Inferior parietal cortex (tissue), 1 donor: ENCODE data around the gene CHST15.
"Not testable (repeated sequence)": the region's sequence is repeated elsewhere in the genome, so short reads cannot be mapped to it uniquely, and the experiment has no call there.

Experiments
- DNase-seq: peaks from one replicate; pipeline ENCODE4 v3.0.0-alpha.2; 2016; ENCODE audit errors: extremely low spot score

Gene CHST15

DNA sequence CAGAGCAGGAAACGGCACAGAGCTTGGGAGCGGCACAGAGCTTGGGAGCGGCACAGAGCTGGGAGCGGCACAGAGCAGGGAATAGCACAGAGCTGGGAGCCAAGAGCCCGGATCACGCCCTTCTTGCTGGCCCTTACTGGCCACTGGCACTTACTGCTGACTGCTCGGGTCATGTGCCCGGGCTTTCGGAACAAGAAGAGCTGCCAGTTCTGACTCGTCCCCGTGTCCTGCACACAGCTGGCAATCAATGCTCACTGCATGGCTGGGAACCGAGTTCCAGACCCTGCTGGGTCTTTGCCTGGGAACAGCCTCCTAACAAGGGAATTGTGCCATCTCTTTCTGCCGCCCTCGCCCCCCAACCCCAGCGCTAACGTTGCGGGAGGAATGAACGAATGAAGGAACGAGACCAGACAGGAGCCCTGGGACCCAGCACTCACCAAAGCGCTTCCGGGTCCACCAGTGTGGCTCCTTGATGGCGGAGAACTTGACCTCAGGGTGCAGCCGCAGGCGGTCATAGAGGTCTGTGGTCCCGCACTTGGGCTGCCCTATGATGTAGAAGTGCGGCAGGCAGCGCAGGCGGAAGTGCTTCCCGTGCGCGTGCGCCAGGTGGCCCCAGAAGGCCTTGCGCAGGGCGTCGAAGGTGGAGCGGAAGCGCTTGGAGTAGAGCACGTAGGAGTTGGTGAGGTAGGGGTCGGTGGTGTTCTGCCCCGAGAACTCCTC lies 49.1 kb downstream of the CHST15 start:
- DNase-seq: no peak

DNA sequence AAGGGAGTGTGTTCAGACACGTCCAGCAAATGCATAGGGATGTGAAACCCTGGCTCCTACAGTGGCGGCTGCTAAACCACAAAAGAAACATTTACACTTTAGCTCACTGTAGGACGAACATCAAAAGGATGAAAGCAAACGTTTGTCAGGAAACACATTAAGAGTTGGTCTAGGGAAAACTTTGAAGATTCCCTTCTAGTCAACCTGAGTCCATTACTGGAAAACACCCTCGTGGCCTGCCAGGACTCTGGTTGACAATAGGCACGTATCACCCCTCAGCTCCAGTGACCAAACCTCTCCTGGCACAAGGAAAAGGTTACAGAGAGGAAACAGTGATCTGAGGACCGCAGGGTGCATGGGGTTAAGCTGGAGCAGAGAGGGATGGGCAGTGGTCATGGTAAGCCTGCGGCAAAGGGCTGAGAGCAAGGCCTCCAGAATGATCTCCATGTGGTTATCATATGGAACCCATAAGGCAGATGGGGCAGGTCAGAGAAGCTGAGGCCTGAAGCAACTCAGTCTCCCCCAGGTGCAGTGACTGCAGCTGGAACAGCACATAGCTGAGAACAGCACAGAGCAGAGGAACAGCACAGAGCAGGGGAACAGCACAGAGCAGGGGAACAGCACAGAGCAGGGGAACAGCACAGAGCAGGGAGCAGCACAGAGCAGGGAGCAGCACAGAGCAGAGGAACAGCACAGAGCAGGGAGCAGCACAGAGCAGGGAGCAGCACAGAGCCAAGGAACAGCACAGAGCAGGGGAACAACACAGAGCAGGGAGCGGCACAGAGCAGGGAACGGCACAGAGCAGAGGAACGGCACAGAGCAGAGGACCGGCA lies 49.9 kb downstream of the CHST15 start:
- no peak for DNase-seq

DNA sequence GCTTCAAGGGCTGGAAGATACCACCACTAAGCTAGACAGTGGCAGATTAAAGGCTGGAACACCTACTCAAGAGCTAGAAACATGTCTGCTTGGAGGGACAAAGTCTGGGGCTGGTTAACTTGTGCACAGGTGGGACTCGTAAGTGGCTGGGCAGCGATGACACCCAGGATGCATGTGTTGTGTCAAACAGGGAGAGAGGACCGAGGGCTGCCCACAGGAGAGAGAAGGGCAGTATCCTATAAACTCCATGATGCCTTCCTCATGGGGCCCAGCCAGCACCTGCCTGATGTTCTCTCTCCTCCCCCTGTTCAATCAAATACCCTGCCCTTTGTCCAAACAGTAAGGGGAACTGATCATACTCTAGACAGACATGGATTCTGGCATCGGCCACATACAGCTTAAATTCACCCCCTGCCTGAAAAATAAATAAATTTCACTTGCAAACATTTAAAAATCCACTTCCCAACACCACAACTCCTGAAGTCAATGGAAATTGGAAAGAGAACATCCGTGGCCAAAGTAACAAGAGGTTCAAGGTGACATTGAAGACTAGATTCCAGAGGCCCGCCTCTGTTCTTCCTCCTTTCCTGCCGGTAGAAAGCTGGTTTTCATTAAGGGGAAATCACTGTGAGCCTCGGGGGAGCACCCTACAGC lies 50.6 kb downstream of the CHST15 start:
- DNase-seq: no peak

DNA sequence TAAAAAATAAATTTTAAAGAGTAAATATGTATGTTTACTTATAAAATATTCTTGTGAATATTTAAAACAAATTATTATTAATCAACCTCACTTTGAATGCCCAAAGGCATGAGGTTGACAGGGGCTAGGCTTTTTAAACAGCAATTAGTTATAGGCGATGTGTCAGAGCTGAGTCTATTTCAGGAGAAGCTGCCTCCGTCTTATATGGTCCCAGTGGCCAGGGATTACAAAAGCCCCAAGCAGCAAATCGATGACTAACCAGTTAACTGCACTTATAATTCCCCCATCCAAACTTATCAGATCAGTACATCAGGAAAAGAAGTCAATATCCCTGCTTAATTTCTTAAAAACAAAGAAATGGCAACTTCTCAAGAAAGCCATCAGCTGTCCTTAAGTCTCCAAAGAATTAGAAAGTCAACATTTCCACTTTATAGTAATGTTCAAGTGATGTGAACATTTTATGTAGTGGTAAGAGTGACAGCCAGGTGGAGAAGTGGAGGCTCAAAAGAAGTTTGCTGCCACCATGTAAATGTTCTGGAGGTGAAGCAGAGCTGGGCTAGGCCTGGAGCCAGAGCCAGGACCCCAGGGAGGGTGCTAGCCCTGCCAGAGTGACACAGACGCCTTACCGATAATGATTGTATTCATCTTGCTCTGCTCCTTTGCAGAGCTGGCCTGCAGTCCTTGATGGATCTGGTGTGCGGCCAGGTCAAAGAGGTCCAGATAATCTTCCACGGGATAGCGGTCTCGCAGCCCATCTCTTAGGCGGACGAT lies 51.5 kb downstream of the CHST15 start:
- DNase-seq: no peak

DNA sequence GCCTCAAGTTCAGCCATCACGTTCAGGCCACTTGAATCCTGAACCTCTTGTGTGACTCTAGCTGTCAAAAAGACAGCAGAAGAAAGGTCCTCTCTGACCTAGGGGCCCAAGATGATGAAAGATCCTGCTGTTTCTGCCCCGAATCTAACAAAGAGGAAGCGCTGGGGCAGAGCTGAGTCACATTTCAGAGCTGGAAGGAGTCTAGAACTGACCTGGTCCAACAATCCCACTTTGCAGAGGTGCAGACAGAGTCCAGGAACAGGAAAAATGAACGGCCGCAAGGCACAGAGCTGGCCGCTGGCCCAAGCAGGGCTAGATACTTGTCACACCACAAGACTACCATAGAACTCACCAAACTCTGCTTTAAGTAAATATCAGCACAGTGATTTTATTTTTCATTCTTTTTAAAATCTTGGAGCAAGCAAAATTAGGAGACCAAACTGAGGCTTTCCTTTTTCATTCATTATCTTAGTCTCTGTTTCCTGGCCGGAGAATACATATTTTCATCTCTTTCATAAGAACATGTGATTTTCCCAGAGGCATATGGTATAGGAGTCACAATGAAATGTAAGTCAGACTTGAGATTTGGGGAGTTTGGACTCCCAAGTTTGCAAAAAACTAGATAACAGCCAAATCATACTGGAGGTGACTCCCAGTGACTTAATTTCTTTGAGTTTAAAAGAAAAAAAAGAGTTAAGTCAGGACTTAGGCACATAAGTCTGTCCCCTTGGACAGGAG lies 52.8 kb downstream of the CHST15 start:
- DNase-seq: no peak

DNA sequence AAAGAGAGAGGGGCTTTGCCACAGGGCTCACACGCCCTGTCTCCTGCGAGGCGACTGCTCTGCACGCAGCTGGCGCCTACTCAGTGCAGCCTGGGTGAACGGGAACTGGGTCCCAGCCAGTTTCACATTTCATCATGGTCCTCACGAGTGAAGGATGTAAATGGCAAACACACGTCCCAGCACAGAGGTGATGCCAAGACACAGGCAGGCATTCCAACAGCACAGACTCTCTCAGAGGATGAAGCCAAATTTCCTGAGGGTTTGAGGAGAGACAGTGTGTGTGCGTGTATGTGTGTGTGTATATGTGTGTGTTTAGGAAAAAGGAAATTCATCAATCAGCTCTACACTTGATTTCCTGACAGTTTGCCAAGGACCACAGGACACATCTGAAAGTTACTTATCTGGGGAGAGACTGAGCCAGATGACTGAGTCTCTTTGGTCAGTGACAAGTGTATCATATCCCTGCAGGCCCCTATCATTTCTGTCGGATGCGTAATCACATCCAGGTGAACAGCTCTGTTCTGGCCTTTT lies 53.9 kb downstream of the CHST15 start:
- DNase-seq: no peak

DNA sequence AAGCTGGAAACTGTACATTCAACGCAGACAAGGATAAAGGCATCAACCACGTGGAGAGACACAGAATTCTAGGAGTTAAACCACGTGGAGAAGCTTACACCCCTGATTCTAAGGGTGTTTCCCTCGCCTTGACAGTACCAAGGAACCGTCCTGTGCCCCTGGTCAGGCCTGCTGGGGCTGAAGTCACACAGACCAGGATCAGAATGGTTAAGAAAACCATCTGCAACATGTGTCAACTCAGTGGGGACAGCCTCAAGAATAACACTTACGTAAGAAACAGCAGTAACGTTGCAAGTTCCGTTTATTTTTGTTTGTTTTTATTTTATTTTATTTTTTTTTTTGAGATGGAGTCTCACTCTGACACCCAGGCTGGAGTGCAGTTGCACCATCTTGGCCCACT lies 55.6 kb downstream of the CHST15 start:
- no peak for DNase-seq

DNA sequence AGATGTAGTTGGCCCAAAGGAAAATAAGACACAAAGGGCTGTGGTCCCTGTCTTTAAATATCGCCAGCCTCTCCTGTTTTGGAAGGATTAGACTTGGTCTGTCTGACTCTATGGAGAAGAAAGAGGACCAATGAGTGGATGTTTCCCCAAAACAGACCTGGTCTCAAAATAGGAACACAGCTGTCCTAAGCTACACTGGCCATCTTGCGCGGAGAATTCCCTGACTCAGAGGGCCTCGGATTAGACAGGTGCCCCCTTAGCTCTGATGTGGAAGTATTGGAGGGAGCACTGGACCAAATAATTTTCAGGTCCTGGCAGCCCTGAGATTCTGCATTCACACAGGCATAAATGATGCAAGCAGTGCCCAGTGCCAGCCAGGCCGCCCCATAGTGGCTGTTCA lies 56.1 kb downstream of the CHST15 start:
- DNase-seq: no peak

DNA sequence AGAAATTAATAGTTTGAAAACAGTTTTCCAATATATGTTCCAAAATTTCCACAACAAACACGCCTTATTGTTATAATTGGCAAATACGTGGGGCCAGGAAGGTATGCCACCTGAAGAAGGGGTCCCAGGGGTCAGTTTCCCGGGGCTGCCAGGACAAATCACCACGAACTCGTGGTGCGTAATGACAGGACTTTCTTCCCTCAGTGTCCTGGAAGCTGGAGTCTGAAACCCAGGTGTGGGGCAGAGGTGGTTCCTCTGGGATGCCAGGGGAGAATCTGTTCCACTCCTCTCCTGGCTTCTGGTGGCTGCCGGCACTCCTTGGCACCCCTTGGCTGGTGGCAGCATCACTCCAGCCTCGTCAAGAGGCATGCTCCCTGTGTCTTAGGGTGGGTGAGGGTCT lies 56.7 kb downstream of the CHST15 start:
- DNase-seq: no peak

DNA sequence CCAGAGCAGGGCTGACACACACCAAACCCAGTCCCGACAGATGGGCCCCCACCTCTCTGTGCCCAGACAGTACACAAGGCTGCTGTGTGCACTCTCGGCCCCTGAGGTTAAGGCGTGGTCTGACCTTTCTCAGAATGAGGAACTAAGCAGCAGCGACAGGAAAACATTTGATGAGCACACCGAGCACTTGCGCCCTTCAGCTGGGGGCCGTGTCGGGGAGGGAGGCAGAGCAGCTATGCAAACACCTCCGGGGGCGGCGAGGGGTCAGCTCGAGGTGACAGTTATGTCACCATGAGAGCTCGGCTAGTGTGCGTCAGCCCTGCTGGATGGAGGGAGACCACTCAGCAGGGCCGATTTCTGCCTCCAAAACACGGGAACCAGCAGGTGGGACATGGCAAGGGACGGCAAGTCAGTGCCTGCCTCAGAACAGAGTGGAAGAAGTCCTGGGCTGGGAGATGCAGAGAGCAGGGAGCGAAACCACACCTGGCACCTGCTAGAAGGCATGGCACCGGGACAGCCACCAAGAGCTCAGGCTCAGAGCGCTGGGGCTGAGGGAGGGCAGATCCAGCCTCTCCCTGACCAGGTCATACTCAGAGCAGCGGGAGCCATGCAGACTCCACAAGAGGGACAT lies 57.4 kb downstream of the CHST15 start:
- no peak for DNase-seq

DNA sequence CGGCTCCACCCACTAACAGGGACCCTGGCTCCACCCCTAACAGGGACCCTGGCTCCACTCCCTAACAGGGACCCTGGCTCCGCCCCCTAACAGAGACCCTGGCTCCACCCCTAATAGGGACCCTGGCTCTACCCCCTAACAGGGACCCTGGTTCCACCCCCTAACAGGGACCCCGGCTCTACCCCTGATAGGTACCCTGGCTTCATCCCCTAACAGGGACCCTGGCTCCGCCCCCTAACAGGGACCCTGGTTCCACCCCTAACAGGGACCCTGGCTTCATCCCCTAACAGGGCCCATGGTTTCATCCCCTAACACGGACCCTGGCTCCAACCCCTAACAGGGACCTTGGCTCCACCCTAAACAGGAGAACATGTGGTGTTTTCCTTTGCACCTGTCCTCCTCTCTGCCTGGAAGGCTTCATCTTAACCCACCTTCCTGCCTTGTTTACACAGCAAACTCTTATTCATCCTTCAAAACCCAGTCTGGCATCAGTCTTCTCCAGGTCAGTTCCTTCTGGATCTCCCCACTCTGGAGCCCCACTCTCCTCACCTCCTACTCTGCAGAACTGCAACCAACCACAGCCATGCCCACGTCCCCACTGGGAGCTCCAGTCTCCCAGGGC lies 58.0 kb downstream of the CHST15 start:
- no peak for DNase-seq

DNA sequence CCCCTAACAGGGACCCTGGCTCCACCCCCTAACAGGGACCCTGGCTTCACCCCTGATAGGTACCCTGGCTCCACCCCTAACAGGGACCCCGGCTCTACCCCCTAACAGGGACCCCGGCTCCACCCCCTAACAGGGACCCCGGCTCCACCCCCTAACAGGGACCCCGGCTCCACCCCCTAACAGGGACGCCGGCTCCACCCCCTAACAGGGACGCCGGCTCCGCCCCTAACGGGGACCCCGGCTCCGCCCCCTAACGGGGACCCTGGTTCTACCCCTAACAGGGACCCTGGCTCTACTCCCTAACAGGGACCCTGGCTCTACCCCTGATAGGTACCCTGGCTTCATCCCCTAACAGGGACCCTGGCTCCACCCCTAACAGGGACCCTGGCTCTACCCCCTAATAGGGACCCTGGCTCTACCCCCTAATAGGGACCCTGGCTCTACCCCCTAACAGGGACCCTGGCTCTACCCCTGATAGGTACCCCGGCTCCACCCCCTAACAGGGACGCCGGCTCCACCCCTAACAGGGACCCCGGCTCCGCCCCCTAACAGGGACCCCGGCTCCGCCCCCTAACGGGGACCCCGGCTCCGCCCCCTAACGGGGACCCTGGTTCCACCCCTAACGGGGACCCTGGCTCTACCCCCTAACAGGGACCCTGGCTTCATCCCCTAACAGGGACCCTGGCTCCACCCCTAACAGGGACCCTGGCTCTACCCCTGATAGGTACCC lies 58.7 kb downstream of the CHST15 start:
- not testable (repeated sequence) for DNase-seq

DNA sequence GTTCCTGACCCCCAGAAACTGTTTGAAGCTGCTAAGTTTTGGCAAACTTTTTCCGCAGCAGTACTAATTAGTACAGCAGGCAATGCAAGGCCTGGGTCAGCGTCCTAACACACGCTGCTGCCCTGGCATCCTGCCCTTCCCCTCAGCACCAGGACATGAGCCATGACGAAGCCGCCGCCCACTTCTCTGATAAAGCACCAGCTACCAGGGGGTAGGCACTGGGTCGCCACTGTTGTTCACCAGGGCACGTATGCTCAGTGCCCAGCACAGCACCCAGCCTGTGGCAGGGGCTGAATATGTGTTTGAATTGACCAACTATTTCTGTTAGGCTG lies 59.5 kb downstream of the CHST15 start:
- DNase-seq: no peak

DNA sequence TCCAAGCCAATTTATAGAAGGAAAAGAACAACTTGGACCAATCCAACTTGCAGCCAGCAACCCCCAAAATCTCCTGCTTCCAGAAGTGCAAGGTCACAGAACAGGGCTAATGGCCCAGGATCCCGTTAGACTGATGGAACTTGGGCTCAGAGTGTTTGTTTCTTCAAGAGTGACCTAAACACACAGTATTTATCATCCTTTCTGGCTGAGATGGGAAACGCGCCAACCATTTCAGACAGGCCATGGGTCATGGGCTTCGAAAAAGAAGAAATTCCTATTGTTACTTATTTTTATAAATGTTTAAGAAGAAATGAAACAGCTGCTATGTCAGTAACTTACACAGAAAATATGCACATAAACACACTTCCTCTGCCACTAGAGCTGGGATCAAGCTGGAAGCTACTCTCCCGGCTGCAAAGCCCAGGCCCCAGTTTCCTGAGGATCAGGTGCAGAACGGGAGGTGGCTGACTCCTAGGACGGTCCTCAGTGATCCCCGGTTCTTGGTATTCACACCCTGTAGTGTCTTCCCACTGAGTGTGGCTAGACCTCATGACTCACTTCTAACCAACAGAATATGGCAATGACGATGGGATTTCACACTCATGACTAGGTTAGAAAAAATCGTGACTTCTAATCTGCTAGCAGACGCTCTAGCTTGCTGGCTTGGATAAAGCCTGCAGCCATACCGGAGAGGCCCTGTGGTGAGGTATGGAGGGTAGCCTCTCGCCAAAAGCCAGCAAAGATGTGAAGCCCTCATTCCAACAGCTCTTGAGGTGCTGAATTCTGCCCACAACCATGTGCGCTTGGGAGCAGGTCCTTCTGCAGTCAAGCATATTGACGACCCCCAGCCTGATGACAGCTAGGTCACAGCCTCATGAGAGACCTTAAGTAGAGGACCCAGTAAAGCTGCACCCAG lies 60.2 kb downstream of the CHST15 start:
- no peak for DNase-seq

DNA sequence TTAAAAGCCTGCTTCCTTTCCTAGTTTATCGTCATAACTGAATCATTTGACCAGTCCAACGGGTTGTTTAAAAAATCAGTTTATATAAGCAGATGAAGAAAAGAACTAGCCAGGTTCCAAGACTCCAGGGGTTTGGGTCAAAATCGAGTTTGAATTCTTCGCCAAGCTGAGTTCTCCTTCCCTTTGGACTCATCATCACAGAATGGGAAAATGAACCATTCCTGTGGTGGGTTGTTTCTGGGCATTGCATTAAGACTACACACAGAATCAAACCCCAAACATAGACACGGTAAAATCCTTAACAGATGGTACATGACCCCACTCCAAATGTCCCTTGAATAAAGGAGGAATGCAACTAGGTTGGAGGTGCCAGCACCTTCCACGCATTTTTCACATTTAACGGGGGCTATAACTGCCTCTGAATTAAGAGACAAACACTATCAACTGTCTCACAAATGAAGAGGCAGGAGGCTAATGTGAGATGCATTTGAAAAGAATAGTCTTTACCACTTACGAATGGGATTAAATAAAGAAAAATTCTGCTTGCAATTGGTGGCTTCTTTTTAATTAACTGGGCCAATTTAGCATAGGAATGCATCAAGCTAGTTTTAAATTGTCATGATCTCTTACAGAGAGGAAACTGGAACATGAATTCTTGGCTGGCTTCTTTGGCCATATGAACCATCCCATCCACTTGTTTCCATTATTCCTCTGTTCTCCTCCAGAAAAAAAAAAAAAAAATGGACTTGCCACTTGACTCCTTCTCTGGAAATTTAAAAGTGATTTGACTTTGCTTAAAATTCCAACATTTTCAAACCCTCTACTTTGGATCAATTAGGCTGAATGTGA lies 61.1 kb downstream of the CHST15 start:
- DNase-seq: no peak

DNA sequence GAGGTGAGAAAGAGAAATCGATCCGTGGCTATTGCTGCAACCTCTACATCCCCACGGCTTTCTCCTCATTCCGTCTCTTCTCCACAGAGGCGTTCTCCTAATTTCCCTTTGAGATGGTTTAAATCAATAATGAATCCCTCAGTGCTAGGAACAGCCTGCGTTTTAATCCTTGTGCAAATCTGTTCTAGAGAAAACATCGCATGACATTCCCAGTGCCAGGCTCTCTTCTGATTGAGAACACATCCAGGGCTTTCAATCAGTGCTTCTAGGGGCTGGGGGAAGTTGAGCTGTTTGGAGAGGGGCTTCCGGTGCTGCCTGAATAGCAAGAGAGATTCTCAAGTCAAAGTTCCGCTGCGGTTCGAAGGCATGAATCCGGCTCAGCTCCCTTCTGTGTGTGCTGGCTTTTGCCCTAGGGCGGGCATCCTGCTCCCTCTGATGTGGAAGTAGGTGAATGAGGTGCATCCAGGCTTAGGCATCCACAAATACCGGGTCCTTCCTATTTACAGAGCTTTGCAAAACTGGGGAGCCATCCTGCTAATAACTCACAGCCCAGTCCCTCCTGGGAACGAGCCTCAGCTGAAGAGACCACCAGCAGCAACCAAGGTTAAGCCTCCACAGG lies 62.8 kb downstream of the CHST15 start:
- no peak for DNase-seq

DNA sequence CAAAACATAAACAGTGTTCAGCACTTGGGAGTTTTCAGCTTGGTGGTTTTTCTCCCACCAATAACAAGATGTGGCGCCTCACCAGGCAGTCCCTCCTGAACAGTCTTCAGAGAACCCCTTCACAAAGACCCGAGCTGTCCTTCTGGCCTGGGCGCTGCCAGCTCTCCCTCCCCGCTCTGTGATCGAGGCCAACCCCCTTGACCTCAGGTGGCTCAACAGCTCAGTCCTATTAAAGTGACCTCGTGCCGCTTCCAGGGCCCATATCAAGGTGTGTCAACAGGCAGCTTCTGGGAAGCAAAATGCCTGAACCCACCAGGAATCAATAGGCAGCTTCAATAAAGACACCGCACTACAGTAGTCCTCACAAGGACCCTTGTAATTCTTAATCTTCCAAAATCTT lies 63.3 kb downstream of the CHST15 start:
- no peak for DNase-seq
